H1 (cell line): Measurements from ENCODE around the gene LRRC32. TPM values are rescaled to one million over a fixed set of nuclear protein-coding genes. Genes with fewer than 3 reads are reported as not detected.

ENCODE experiments used
- CHD2 ChIP-seq: IDR thresholded peaks from 2 replicates; pipeline ENCODE4 v1.6.1; 2012; ENCODE audit warnings: low read length, improper control_type of control experiment
- CREB1 ChIP-seq: IDR thresholded peaks from 2 replicates; pipeline ENCODE4 v1.6.1; 2012; ENCODE audit warnings: inconsistent platforms
- MAFK ChIP-seq: IDR thresholded peaks from 2 replicates; pipeline ENCODE4 v1.6.1; 2012; ENCODE audit warnings: low read depth, mild to moderate bottlenecking, improper control_type of control experiment, low read length
- polyA plus RNA-seq, 7 experiments: library from polyadenylated mRNA; depleted of rRNA in 3 of 7; stranded (reverse) in 5 of 7; unstranded in 2 of 7; fragments of >200 nt in 5 of 7; fragments of 200-250 nt in 2 of 7; gene quantifications; 1 replicate in 5 of 7; 2 replicates in 1 of 7; 4 replicates in 1 of 7; pipeline versions ENCODE4 v1.2.1 to v1.2.3, GENCODE V29; 2011 to 2013; ENCODE audit warnings: missing spikeins in 2 of 7, mixed read lengths in 2 of 7
- total RNA-seq: library from RNA; stranded (reverse); fragmentation: NEBNext Ultra II Directional; extraction: Animal tissue kit (Norgen Biotek cat#: 25700); gene quantifications from 2 replicates; pipeline ENCODE4 v1.2.1, GENCODE V29; 2021
- TF ChIP-seq, protein P1 (sequence below): fragments of 300-600 bp; sonication (generic); IDR thresholded peaks from 2 replicates; pipeline ENCODE4 v1.7.1; 2012; ENCODE audit warnings: low read length, moderate library complexity, mild to moderate bottlenecking, inconsistent platforms; ENCODE audit not compliant: insufficient replicate concordance
- TF ChIP-seq, protein P2 (sequence below), 3 experiments: IDR thresholded peaks; 1 replicate in 2 of 3; 2 replicates in 1 of 3; pipeline versions ENCODE4 v1.5.1 to v1.6.1; 2011; ENCODE audit warnings: low read length in 3 of 3, mild to moderate bottlenecking in 3 of 3, inconsistent platforms in 2 of 3, low read depth in 1 of 3, moderate library complexity in 1 of 3; ENCODE audit not compliant: insufficient read depth in 1 of 3; ENCODE audit errors: control extremely low read depth in 1 of 3

LRRC32 gene
- total and polyA plus RNA-seq, 2 of the 8 experiments (the other 6 are each of a cell fraction or from before 2014, with no cell fraction given), result 0.99 to 1.9 TPM

DNA sequence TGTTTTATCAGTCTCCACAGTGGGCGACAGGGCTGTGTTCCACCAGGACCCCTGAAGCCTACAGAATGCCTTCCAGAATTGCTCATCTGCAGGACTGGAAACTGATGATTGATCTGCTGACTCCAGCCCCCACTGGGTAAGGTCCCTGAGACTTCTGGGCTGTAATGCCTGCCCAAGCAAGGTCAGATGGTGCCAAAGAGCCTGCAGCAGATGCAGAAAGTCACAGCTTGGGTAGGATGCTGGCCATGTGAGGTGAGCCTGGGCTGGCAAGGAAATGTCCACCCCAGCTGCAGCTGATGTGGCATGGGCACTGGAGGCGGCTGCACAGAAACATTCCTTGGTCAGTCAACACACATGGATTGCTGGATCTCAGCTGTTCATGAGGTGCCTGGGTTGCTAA, 30.9 kb downstream of the LRRC32 start (continued):
- TF ChIP-seq, protein P1, sequence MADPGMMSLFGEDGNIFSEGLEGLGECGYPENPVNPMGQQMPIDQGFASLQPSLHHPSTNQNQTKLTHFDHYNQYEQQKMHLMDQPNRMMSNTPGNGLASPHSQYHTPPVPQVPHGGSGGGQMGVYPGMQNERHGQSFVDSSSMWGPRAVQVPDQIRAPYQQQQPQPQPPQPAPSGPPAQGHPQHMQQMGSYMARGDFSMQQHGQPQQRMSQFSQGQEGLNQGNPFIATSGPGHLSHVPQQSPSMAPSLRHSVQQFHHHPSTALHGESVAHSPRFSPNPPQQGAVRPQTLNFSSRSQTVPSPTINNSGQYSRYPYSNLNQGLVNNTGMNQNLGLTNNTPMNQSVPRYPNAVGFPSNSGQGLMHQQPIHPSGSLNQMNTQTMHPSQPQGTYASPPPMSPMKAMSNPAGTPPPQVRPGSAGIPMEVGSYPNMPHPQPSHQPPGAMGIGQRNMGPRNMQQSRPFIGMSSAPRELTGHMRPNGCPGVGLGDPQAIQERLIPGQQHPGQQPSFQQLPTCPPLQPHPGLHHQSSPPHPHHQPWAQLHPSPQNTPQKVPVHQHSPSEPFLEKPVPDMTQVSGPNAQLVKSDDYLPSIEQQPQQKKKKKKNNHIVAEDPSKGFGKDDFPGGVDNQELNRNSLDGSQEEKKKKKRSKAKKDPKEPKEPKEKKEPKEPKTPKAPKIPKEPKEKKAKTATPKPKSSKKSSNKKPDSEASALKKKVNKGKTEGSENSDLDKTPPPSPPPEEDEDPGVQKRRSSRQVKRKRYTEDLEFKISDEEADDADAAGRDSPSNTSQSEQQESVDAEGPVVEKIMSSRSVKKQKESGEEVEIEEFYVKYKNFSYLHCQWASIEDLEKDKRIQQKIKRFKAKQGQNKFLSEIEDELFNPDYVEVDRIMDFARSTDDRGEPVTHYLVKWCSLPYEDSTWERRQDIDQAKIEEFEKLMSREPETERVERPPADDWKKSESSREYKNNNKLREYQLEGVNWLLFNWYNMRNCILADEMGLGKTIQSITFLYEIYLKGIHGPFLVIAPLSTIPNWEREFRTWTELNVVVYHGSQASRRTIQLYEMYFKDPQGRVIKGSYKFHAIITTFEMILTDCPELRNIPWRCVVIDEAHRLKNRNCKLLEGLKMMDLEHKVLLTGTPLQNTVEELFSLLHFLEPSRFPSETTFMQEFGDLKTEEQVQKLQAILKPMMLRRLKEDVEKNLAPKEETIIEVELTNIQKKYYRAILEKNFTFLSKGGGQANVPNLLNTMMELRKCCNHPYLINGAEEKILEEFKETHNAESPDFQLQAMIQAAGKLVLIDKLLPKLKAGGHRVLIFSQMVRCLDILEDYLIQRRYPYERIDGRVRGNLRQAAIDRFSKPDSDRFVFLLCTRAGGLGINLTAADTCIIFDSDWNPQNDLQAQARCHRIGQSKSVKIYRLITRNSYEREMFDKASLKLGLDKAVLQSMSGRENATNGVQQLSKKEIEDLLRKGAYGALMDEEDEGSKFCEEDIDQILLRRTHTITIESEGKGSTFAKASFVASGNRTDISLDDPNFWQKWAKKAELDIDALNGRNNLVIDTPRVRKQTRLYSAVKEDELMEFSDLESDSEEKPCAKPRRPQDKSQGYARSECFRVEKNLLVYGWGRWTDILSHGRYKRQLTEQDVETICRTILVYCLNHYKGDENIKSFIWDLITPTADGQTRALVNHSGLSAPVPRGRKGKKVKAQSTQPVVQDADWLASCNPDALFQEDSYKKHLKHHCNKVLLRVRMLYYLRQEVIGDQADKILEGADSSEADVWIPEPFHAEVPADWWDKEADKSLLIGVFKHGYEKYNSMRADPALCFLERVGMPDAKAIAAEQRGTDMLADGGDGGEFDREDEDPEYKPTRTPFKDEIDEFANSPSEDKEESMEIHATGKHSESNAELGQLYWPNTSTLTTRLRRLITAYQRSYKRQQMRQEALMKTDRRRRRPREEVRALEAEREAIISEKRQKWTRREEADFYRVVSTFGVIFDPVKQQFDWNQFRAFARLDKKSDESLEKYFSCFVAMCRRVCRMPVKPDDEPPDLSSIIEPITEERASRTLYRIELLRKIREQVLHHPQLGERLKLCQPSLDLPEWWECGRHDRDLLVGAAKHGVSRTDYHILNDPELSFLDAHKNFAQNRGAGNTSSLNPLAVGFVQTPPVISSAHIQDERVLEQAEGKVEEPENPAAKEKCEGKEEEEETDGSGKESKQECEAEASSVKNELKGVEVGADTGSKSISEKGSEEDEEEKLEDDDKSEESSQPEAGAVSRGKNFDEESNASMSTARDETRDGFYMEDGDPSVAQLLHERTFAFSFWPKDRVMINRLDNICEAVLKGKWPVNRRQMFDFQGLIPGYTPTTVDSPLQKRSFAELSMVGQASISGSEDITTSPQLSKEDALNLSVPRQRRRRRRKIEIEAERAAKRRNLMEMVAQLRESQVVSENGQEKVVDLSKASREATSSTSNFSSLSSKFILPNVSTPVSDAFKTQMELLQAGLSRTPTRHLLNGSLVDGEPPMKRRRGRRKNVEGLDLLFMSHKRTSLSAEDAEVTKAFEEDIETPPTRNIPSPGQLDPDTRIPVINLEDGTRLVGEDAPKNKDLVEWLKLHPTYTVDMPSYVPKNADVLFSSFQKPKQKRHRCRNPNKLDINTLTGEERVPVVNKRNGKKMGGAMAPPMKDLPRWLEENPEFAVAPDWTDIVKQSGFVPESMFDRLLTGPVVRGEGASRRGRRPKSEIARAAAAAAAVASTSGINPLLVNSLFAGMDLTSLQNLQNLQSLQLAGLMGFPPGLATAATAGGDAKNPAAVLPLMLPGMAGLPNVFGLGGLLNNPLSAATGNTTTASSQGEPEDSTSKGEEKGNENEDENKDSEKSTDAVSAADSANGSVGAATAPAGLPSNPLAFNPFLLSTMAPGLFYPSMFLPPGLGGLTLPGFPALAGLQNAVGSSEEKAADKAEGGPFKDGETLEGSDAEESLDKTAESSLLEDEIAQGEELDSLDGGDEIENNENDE, result no peak
- TF ChIP-seq CHD2 (no peak), CREB1 (no peak), MAFK (no peak)
- TF ChIP-seq, protein P2, sequence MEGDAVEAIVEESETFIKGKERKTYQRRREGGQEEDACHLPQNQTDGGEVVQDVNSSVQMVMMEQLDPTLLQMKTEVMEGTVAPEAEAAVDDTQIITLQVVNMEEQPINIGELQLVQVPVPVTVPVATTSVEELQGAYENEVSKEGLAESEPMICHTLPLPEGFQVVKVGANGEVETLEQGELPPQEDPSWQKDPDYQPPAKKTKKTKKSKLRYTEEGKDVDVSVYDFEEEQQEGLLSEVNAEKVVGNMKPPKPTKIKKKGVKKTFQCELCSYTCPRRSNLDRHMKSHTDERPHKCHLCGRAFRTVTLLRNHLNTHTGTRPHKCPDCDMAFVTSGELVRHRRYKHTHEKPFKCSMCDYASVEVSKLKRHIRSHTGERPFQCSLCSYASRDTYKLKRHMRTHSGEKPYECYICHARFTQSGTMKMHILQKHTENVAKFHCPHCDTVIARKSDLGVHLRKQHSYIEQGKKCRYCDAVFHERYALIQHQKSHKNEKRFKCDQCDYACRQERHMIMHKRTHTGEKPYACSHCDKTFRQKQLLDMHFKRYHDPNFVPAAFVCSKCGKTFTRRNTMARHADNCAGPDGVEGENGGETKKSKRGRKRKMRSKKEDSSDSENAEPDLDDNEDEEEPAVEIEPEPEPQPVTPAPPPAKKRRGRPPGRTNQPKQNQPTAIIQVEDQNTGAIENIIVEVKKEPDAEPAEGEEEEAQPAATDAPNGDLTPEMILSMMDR (IDR thresholded peaks at IDR 0.05; ENCODE audit: control extremely low read depth in 1 of 3, insufficient read depth in 1 of 3, low read depth in 1 of 3, low read length in 3 of 3), result no peak
- TF ChIP-seq, all 59 proteins: peak for 0
